Activated T-helper 1 cell treated with Interleukin-2 at 50 U/mL for 16 hours (primary cell): ENCODE results near the gene TLCD4.
"Not testable (repeated sequence)": the region's sequence is repeated elsewhere in the genome, so short reads cannot be mapped to it uniquely, and the experiment has no call there.

Experiments used
- DNase-seq: peaks from one replicate; pipeline ENCODE4 v3.0.0-alpha.2; 2020; ENCODE audit warnings: low read depth

Gene TLCD4

GRCh38 chr1:95154096-95154495 lies 36.9 kb downstream of the TLCD4 start:
- no peak for DNase-seq

- DNase-seq: not testable (repeated sequence)
These were observed 48.4 kb downstream of the TLCD4 start for GRCh38 chr1:95165569-95165968.
